H1 (cell line): ENCODE results near the gene RUNX1. TPM values are rescaled to one million over a fixed set of nuclear protein-coding genes. Genes with fewer than 3 reads are reported as not detected.

Experiments
- CTCF ChIA-PET: fragments of 300-600 bp; sonication (Branson Sonifier 250); formaldehyde crosslinking; loops from one replicate; lab custom pipeline; 2021; ENCODE audit not compliant: partially characterized antibody; lab: Charles Lee
- POLR2A ChIA-PET: fragments of 300-600 bp; sonication (Branson Sonifier 250); formaldehyde crosslinking; loops from one replicate; lab custom pipeline; 2021; ENCODE audit warnings: inconsistent platforms; ENCODE audit not compliant: partially characterized antibody; lab: Charles Lee
- DNase-seq, 2 experiments: peaks; one replicate each; pipeline versions ENCODE4 v3.0.0 to v3.0.0-alpha.2; 2010 to 2022; ENCODE audit warnings: low spot score in 2 of 2, low read depth in 1 of 2, mixed read lengths in 1 of 2
- FAIRE-seq: peaks from 2 replicates; lab custom pipeline; 2011; peaks lifted over from hg19 to GRCh38; lab: Jason Lieb, UNC
- H2AFZ ChIP-seq: 2 replicates; pipeline ENCODE4 v1.8.1; 2012; ENCODE audit warnings: low read length, inconsistent platforms
- H2AK5ac ChIP-seq: 2 replicates; pipeline ENCODE4 v1.6.1; 2013; ENCODE audit warnings: low read depth, low read length
- H2BK120ac ChIP-seq: replicated peaks from 2 replicates; pipeline ENCODE3; 2013; ENCODE audit warnings: low read depth, low read length, inconsistent platforms
- H2BK12ac ChIP-seq: 2 replicates; pipeline ENCODE4 v1.6.1; 2013; ENCODE audit warnings: low read depth, low read length
- H2BK15ac ChIP-seq: 2 replicates; pipeline ENCODE4 v1.6.1; 2013; ENCODE audit warnings: low read length
- H2BK20ac ChIP-seq: 2 replicates; pipeline ENCODE4 v1.6.1; 2013; ENCODE audit warnings: low read length
- H2BK5ac ChIP-seq: 2 replicates; pipeline ENCODE4 v1.6.1; 2013; ENCODE audit warnings: low read depth, low read length
- H3K14ac ChIP-seq: 2 replicates; pipeline ENCODE4 v1.6.1; 2013; ENCODE audit warnings: inconsistent platforms; ENCODE audit not compliant: insufficient read length
- H3K18ac ChIP-seq: 2 replicates; pipeline ENCODE4 v1.6.1; 2013; ENCODE audit warnings: low read length; ENCODE audit errors: extremely low read depth
- H3K23ac ChIP-seq: 2 replicates; pipeline ENCODE4 v1.6.1; 2013; ENCODE audit warnings: inconsistent platforms; ENCODE audit not compliant: insufficient read length
- H3K23me2 ChIP-seq: 2 replicates; pipeline ENCODE4 v1.6.1; 2013; ENCODE audit warnings: low read depth, low read length
- H3K27ac ChIP-seq: 2 replicates; pipeline ENCODE4 v1.6.1; 2011; ENCODE audit warnings: low read depth, low read length, inconsistent platforms
- H3K27me3 ChIP-seq, 4 experiments: replicated peaks in 1 of 4; 1 replicate in 1 of 4; 2 replicates in 3 of 4; pipeline versions ENCODE4 v1.6.1 to v1.8.1; 2011 to 2013; ENCODE audit warnings: low read length in 3 of 4, mild to moderate bottlenecking in 3 of 4, inconsistent platforms in 2 of 4, mixed read lengths in 2 of 4, moderate library complexity in 1 of 4; ENCODE audit not compliant: control insufficient read depth in 3 of 4, insufficient read depth in 3 of 4; ENCODE audit errors: extremely low read depth in 1 of 4
- H3K36me3 ChIP-seq, 4 experiments: 2 replicates each; pipeline versions ENCODE4 v1.6.1 to v1.8.1; 2011 to 2013; ENCODE audit warnings: mild to moderate bottlenecking in 4 of 4, low read length in 3 of 4, moderate library complexity in 2 of 4, control low read depth in 1 of 4, inconsistent platforms in 1 of 4; ENCODE audit not compliant: insufficient read depth in 4 of 4, control insufficient read depth in 2 of 4
- H3K4ac ChIP-seq: replicated peaks from 2 replicates; pipeline ENCODE3; 2013; ENCODE audit warnings: low read length, low read depth, mixed read lengths, inconsistent platforms; ENCODE audit not compliant: insufficient read length
- H3K4me1 ChIP-seq, 4 experiments: replicated peaks in 1 of 4; 1 replicate in 1 of 4; 2 replicates in 3 of 4; pipeline versions ENCODE4 v1.6.1 to v1.8.1; 2011 to 2013; ENCODE audit warnings: low read length in 3 of 4, inconsistent platforms in 2 of 4, mixed read lengths in 1 of 4; ENCODE audit not compliant: insufficient read depth in 4 of 4, control insufficient read depth in 3 of 4
- H3K4me2 ChIP-seq, 2 experiments: 2 replicates each; pipeline versions ENCODE4 v1.6.1 to v1.8.1; 2011 to 2013; ENCODE audit warnings: low read depth in 2 of 2, low read length in 2 of 2, control low read depth in 1 of 2, inconsistent platforms in 1 of 2, mild to moderate bottlenecking in 1 of 2; ENCODE audit not compliant: insufficient read depth in 1 of 2
- H3K4me3 ChIP-seq, 4 experiments: fragments of 200-600, 300-600 bp in 1 of 4; sonication (generic), shearing (Covaris generic), sonication (Bioruptor Twin) in 1 of 4; 2 replicates each; pipeline versions ENCODE4 v1.5.1 to v1.8.1; 2011 to 2016; ENCODE audit warnings: low read length in 4 of 4, low read depth in 3 of 4, control low read depth in 2 of 4, inconsistent platforms in 2 of 4, mild to moderate bottlenecking in 2 of 4, mixed read lengths in 1 of 4, moderate library complexity in 1 of 4; ENCODE audit not compliant: insufficient read depth in 2 of 4; ENCODE audit errors: extremely low read depth in 1 of 4
- H3K56ac ChIP-seq: replicated peaks from 2 replicates; pipeline ENCODE3; 2013; ENCODE audit warnings: low read depth, mild to moderate bottlenecking, mixed read lengths, low read length, inconsistent platforms; ENCODE audit not compliant: insufficient read length
- H3K79me1 ChIP-seq: 2 replicates; pipeline ENCODE4 v1.6.1; 2013; ENCODE audit warnings: low read depth, low read length, control low read depth
- H3K79me2 ChIP-seq, 2 experiments: 2 replicates each; pipeline versions ENCODE4 v1.6.1 to v1.8.1; 2012 to 2013; ENCODE audit warnings: low read length in 2 of 2, mild to moderate bottlenecking in 2 of 2, inconsistent platforms in 1 of 2; ENCODE audit not compliant: insufficient read depth in 2 of 2, control insufficient read depth in 1 of 2
- H3K9ac ChIP-seq, 4 experiments: replicated peaks in 1 of 4; 1 replicate in 1 of 4; 2 replicates in 3 of 4; pipeline versions ENCODE4 v1.6.1 to v1.8.1; 2011 to 2013; ENCODE audit warnings: low read depth in 3 of 4, low read length in 3 of 4, control low read depth in 2 of 4, mild to moderate bottlenecking in 2 of 4, moderate library complexity in 2 of 4, inconsistent platforms in 1 of 4; ENCODE audit errors: extremely low read depth in 1 of 4
- H3K9me3 ChIP-seq, 2 experiments: 2 replicates each; pipeline versions ENCODE4 v1.6.1 to v1.8.1; 2012 to 2013; ENCODE audit warnings: mild to moderate bottlenecking in 2 of 2, moderate library complexity in 2 of 2, control low read depth in 1 of 2, inconsistent platforms in 1 of 2, low read depth in 1 of 2, low read length in 1 of 2, mixed read lengths in 1 of 2; ENCODE audit not compliant: insufficient read depth in 2 of 2
- H4K20me1 ChIP-seq, 2 experiments: replicated peaks in 1 of 2; 2 replicates each; pipeline versions ENCODE3 to v1.8.1; 2011 to 2013; ENCODE audit warnings: inconsistent platforms in 2 of 2, low read length in 2 of 2, mild to moderate bottlenecking in 1 of 2; ENCODE audit not compliant: insufficient read depth in 2 of 2, control insufficient read depth in 1 of 2
- H4K5ac ChIP-seq: 2 replicates; pipeline ENCODE4 v1.6.1; 2013; ENCODE audit warnings: low read length, low read depth, mixed read lengths, inconsistent platforms; ENCODE audit not compliant: insufficient read length
- H4K8ac ChIP-seq: 2 replicates; pipeline ENCODE4 v1.8.0; 2013; ENCODE audit warnings: mild to moderate bottlenecking, moderate library complexity, low read length, inconsistent platforms; ENCODE audit not compliant: insufficient read depth; ENCODE audit errors: extremely low read depth
- H4K91ac ChIP-seq: replicated peaks from 2 replicates; pipeline ENCODE3; 2013; ENCODE audit warnings: low read length, mixed read lengths, inconsistent platforms; ENCODE audit not compliant: insufficient read length
- ASH2L ChIP-seq: fragments of 200-600, 300-600 bp; sonication (generic); IDR thresholded peaks from one replicate; pipeline ENCODE4 v1.7.1; 2017; ENCODE audit warnings: low read length
- BCL11A ChIP-seq, 2 experiments: IDR thresholded peaks; one replicate each; pipeline ENCODE4 v1.6.1; 2011; ENCODE audit warnings: low read depth in 2 of 2, low read length in 2 of 2, mild to moderate bottlenecking in 2 of 2
- CBX5 ChIP-seq: fragments of 300-800, 300-1000 bp; sonication (generic); IDR thresholded peaks from 2 replicates; pipeline ENCODE4 v1.7.1; 2016; ENCODE audit warnings: antibody characterized with exemption, low read length, low read depth
- CTBP2 ChIP-seq: IDR thresholded peaks from 2 replicates; pipeline ENCODE4 v1.7.0; 2011; ENCODE audit warnings: borderline replicate concordance, mild to moderate bottlenecking, moderate library complexity, mixed read lengths, low read length; ENCODE audit not compliant: insufficient read depth, insufficient read length
- EP300 ChIP-seq, 2 experiments: IDR thresholded peaks; 1 replicate in 1 of 2; 2 replicates in 1 of 2; pipeline ENCODE4 v1.6.1; 2011 to 2012; ENCODE audit warnings: low read depth in 2 of 2, low read length in 2 of 2, mild to moderate bottlenecking in 2 of 2, borderline replicate concordance in 1 of 2, inconsistent platforms in 1 of 2, moderate library complexity in 1 of 2
- SAP30 ChIP-seq: fragments of 300-600 bp; sonication (generic); IDR thresholded peaks from 2 replicates; pipeline ENCODE4 v1.7.1; 2012; ENCODE audit warnings: low read length, moderate library complexity, mild to moderate bottlenecking, inconsistent platforms; ENCODE audit not compliant: insufficient read depth, insufficient replicate concordance
- SIN3A ChIP-seq, 2 experiments: IDR thresholded peaks in 1 of 2; conservative IDR thresholded peaks in 1 of 2; 2 replicates each; pipeline ENCODE4 v1.6.1; 2011 to 2012; ENCODE audit warnings: low read length in 2 of 2, improper control_type of control experiment in 1 of 2, low read depth in 1 of 2, mild to moderate bottlenecking in 1 of 2
- SUZ12 ChIP-seq: fragments of 200-600 bp; sonication (generic); IDR thresholded peaks from 2 replicates; pipeline ENCODE4 v1.6.1; 2012; ENCODE audit warnings: mild to moderate bottlenecking, inconsistent platforms, low read length, moderate library complexity, mixed read lengths
- TAF7 ChIP-seq: optimal IDR thresholded peaks from 2 replicates; pipeline ENCODE3; 2011; ENCODE audit warnings: low read depth, mild to moderate bottlenecking, inconsistent platforms, low read length, moderate library complexity, borderline replicate concordance
- YY1 ChIP-seq: IDR thresholded peaks from 2 replicates; pipeline ENCODE4 v1.6.1; 2011; ENCODE audit warnings: low read depth, mild to moderate bottlenecking, low read length
- WGBS, 2 experiments: shearing (Covaris generic) in 1 of 2; methylation state at CpG; one replicate each; pipeline versions ENCODE4 v1.1.6 to v1.1.7; 2013 to 2015; ENCODE audit warnings: low lambda C conversion rate in 2 of 2, mixed read lengths in 2 of 2, inconsistent platforms in 1 of 2, low coverage in 1 of 2, missing lambda C conversion rate in 1 of 2; ENCODE audit not compliant: insufficient replicate concordance in 2 of 2, insufficient coverage in 1 of 2, insufficient read length in 1 of 2; ENCODE audit errors: extremely low coverage in 1 of 2, missing lambda C conversion rate in 1 of 2; 5-methylcytosine and 5-hydroxymethylcytosine counted together
- polyA plus RNA-seq, 7 experiments: library from polyadenylated mRNA; depleted of rRNA in 3 of 7; stranded (reverse) in 5 of 7; unstranded in 2 of 7; fragments of >200 nt in 5 of 7; fragments of 200-250 nt in 2 of 7; gene quantifications; 1 replicate in 5 of 7; 2 replicates in 1 of 7; 4 replicates in 1 of 7; pipeline versions ENCODE4 v1.2.1 to v1.2.3, GENCODE V29; 2011 to 2013; ENCODE audit warnings: missing spikeins in 2 of 7, mixed read lengths in 2 of 7
- total RNA-seq: library from RNA; stranded (reverse); fragmentation: NEBNext Ultra II Directional; extraction: Animal tissue kit (Norgen Biotek cat#: 25700); gene quantifications from 2 replicates; pipeline ENCODE4 v1.2.1, GENCODE V29; 2021

RUNX1 gene
- total and polyA plus RNA-seq, 2 of the 8 experiments (the other 6 are each of a cell fraction or from before 2014, with no cell fraction given) = 0.20 to 0.60 TPM

DNA sequence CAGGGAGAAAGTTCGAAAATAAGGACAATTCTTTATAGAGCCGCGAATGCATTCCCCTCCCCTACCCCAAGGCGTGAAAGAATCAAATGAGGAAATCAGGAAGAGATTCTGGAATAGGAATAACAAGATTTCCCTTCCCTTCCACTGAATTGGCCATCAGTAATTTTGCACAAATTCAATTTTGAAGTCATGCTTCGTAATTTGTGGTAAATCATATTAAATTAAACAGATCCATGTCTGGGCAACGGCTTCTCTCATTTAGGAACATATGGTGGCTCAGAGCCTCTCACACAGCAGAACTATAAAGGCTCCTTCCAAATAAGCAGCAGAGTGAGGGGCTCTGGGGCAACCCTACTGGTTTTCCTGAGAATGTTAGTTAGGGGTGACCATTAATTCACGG lies 227.4 kb downstream of the RUNX1 start:
- Histone ChIP-seq H4K5ac (no peak overlapping the region), H3K27me3 (no peaks in the 10 kb centered on the region), H2AK5ac (no peak overlapping the region), H4K20me1 (no peaks in the 10 kb centered on the region), H3K79me1 (no peaks in the 10 kb centered on the region), H2BK20ac (no peak overlapping the region), H2BK5ac (no peak overlapping the region), H2AFZ (no peak overlapping the region), H3K56ac (no peak overlapping the region), H2BK15ac (no peak overlapping the region), H3K9me3 (no peaks in the 10 kb centered on the region), H3K18ac (no peak overlapping the region), H3K27ac (no peak overlapping the region), H3K79me2 (no peaks in the 10 kb centered on the region), H3K9ac (no peak overlapping the region), H3K4me2 (no peak overlapping the region), H3K14ac (no peak overlapping the region), H4K91ac (no peak overlapping the region), H2BK12ac (no peak overlapping the region), H3K4me3 (no peak overlapping the region), H3K23me2 (no peaks in the 10 kb centered on the region), H3K23ac (no peak overlapping the region), H3K4me1 (peaks cover 0 to 5% (median 2%) of the 10 kb centered on the region in 4 experiments; a peak in 4 of 7 replicates), H3K36me3 (no peaks in the 10 kb centered on the region), H3K4ac (no peak overlapping the region), H4K8ac (no peak overlapping the region), H2BK120ac (no peak overlapping the region)
- TF ChIP-seq BCL11A (IDR thresholded peaks at IDR 0.05; ENCODE audit: low read depth in 2 of 2, low read length in 2 of 2) = no peak
- no peak for TF ChIP-seq SAP30
- TF ChIP-seq SIN3A (conservative IDR thresholded peaks at IDR 0.05 in 1 of 2, IDR thresholded peaks at IDR 0.05 in 1 of 2; ENCODE audit: low read depth in 1 of 2, low read length in 2 of 2) = no peak
- TF ChIP-seq CTBP2 = no peak
- TF ChIP-seq YY1 = no peak
- no peak for TF ChIP-seq ASH2L
- no peak for TF ChIP-seq EP300 (IDR thresholded peaks at IDR 0.05; ENCODE audit: borderline replicate concordance in 1 of 2, low read depth in 2 of 2, low read length in 2 of 2)
- no peak for TF ChIP-seq CBX5
- no peak for TF ChIP-seq SUZ12
- no peak for TF ChIP-seq TAF7
- ChIA-PET CTCF (no interaction called here), POLR2A (no interaction called here)
- no peak for FAIRE-seq
- 95% methylated on average over 7 of the region's 7 CpGs; no CpG with 5 or more reads in 1 of the 2 experiments for WGBS, 2 experiments
- DNase-seq = no peak
